OCI-LY7 (cell line): ENCODE results near the gene CRB1. TPM values are rescaled to one million over a fixed set of nuclear protein-coding genes. Genes with fewer than 3 reads are reported as not detected.

Experiments
- BruUV-seq: library from RNA; stranded (reverse); fragments of 400-500 nt; replicated peaks from 2 replicates; lab custom pipeline; 2021; lab: Mats Ljungman, UMichigan
- CTCF ChIA-PET: fragments of 300-600 bp; sonication (Branson Sonifier 250); formaldehyde crosslinking; loops from one replicate; lab custom pipeline; 2022; ENCODE audit warnings: antibody characterized with exemption; ENCODE audit not compliant: unreplicated experiment; lab: Charles Lee
- POLR2A ChIA-PET: fragments of 300-600 bp; sonication (Branson Sonifier 250); formaldehyde crosslinking; loops from one replicate; lab custom pipeline; 2022; ENCODE audit warnings: antibody characterized with exemption; lab: Charles Lee
- DNase-seq: peaks from one replicate; pipeline ENCODE4 v3.0.0-alpha.2; 2015; ENCODE audit warnings: low spot score
- H2AFZ ChIP-seq: fragments of 200-600 bp; sonication (generic), shearing (Covaris generic); 2 replicates; pipeline ENCODE4 v1.6.1; 2014; ENCODE audit warnings: mild to moderate bottlenecking, antibody characterized with exemption, low read length, moderate library complexity
- H3K27ac ChIP-seq: fragments of 200-600 bp; sonication (generic); 2 replicates; pipeline ENCODE4 v1.5.1; 2014; ENCODE audit warnings: mixed run types, low read depth, mild to moderate bottlenecking, moderate library complexity, low read length, inconsistent platforms; ENCODE audit not compliant: poor library complexity, severe bottlenecking
- H3K36me3 ChIP-seq: fragments of 200-600 bp; sonication (generic); 2 replicates; pipeline ENCODE4 v1.6.1; 2014; ENCODE audit warnings: mild to moderate bottlenecking, antibody characterized with exemption, low read length, moderate library complexity, mixed read lengths; ENCODE audit not compliant: insufficient read depth
- H3K4me1 ChIP-seq: fragments of 200-600 bp; sonication (generic); 2 replicates; pipeline ENCODE4 v1.5.1; 2014; ENCODE audit warnings: mild to moderate bottlenecking, low read length; ENCODE audit not compliant: insufficient read depth, poor library complexity, severe bottlenecking
- H3K4me2 ChIP-seq: fragments of 200-600 bp; sonication (generic); 2 replicates; pipeline ENCODE4 v1.6.1; 2014; ENCODE audit warnings: mild to moderate bottlenecking, low read length
- H3K4me3 ChIP-seq: fragments of 200-600 bp; sonication (generic); 2 replicates; pipeline ENCODE4 v1.5.1; 2014; ENCODE audit warnings: mild to moderate bottlenecking, low read depth, low read length; ENCODE audit not compliant: poor library complexity, severe bottlenecking
- H3K79me2 ChIP-seq: fragments of 200-600 bp; sonication (generic); 2 replicates; pipeline ENCODE4 v1.6.1; 2016; ENCODE audit warnings: low read depth, mild to moderate bottlenecking, low read length, moderate library complexity, mixed read lengths; ENCODE audit not compliant: insufficient read depth
- H3K9me2 ChIP-seq: fragments of 200-600 bp; sonication (generic); 2 replicates; pipeline ENCODE4 v1.6.1; 2016; ENCODE audit warnings: mild to moderate bottlenecking, low read length, mixed read lengths; ENCODE audit not compliant: insufficient read depth
- H3K9me3 ChIP-seq: fragments of 200-600 bp; sonication (generic); 2 replicates; pipeline ENCODE4 v1.6.1; 2014; ENCODE audit warnings: mild to moderate bottlenecking, mixed run types, low read length, mixed read lengths
- H4K20me1 ChIP-seq: fragments of 200-600 bp; sonication (generic); 2 replicates; pipeline ENCODE4 v1.6.1; 2014; ENCODE audit warnings: mild to moderate bottlenecking, antibody characterized with exemption, low read length, moderate library complexity, mixed read lengths; ENCODE audit not compliant: insufficient read depth
- EZH2phosphoT487 ChIP-seq: fragments of 200-600 bp; sonication (generic); IDR thresholded peaks from 2 replicates; pipeline ENCODE4 v1.6.1; 2018; ENCODE audit warnings: low read depth, borderline replicate concordance, mild to moderate bottlenecking, mixed run types, antibody characterized with exemption, low read length, moderate library complexity, mixed read lengths
- intact Hi-C: fragments of 100-400 bp; cut with micrococcal nuclease; formaldehyde crosslinking; loops from one replicate; pipeline ENCODE4 v1.10.0; 2022; ENCODE audit not compliant: unreplicated experiment
- total RNA-seq, 2 experiments: library from RNA; depleted of rRNA in 1 of 2; stranded (reverse); fragments of >200 nt in 1 of 2; shearing (Covaris generic) in 1 of 2; gene quantifications; 2 replicates each; pipeline ENCODE4 v1.2.3, GENCODE V29; 2014 to 2022
- TF ChIP-seq, protein P1 (sequence below): fragments of 200-600 bp; sonication (generic); conservative IDR thresholded peaks from 2 replicates; pipeline ENCODE4 v1.5.1; 2014; ENCODE audit warnings: mild to moderate bottlenecking, antibody characterized with exemption, low read length, moderate library complexity, mixed read lengths

CRB1 gene
- total RNA-seq, 2 experiments from 2014 or later, result 0.25 TPM; not detected in 1

DNA sequence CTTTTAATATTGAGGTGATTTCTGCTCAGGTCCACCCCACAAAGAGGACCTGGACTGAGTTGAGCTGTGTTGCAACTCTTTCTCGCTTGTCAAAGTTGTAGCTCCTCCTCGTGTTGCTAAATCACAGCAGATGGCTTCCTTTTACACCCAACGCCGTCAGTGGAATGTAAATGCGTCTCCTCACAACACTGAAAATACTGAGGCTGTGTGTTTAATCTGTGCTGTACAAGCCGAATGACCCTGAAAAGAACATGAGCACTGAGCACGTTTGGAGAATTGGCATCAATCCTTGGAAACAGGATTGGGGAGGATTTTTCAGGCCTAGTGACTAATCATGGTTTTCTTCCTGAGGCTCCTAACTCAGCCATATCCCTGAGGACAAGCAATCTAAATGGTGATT, 196.0 kb downstream of the CRB1 start:
- H3K36me3 ChIP-seq, result no peaks in the 10 kb centered on the region
- H3K4me2 ChIP-seq, result no peak overlapping the region
- H3K4me1 ChIP-seq, result no peaks in the 10 kb centered on the region
- H2AFZ ChIP-seq, result no peak overlapping the region
- no peaks in the 10 kb centered on the region for H3K9me3 ChIP-seq
- DNase-seq, result no peak
- ChIA-PET CTCF (no interaction called here), POLR2A (no interaction called here)
- no peaks in the 10 kb centered on the region for H3K9me2 ChIP-seq
- intact Hi-C loops, result no loop called here
- H3K79me2 ChIP-seq, result no peaks in the 10 kb centered on the region
- H3K27ac ChIP-seq, result no peak overlapping the region
- no peaks in the 10 kb centered on the region for H4K20me1 ChIP-seq
- TF ChIP-seq EZH2phosphoT487, result no peak
- no TSS peak for BruUV-seq
- H3K4me3 ChIP-seq, result no peak overlapping the region

DNA sequence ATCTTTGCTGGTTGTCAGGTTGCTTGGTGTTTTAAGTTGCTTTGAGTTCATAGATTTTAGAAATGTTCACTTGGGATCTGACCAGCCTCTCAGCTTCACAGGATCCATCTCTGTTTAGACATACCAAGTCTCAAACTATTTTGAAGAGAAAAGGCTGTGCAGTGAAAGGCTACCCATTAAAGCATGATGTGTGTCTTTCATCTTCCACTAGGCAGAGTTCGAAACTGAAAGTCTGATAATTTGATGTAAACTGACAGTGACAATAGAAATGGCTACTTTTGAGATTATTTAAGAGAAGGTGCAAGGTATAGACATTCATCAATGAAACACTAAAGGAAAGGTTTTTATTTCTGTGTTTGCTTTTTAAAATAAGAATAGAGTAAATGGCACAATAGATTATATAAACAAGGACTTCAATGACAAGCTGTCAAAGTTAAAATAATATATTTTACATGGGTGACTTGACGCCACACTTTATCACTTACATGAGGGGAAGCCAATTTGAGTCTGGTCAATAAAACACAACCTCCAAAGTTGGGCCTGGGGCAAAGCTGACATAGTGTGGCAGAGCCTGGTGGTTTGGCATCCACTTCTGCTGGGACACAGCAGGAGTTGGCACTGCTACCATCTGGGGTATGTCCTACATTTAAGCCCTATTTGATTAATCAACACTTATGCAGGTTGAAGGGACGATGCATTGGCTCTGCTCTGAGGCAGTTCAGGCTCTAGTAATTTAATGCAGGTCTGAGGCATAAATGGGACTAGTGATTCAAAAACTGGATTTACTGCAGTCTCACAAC, 197.7 kb downstream of the CRB1 start:
- ChIA-PET POLR2A (interaction anchor here (0.6 to 0.7 kb wide), 3 partner anchors 9 to 120 kb away, joined by 3 to 4 read pairs (median 3); no protein-coding TSS in a partner anchor), CTCF (no interaction called here)
- intact Hi-C loops, result no loop called here
- no peak overlapping the region for H2AFZ ChIP-seq
- no peaks in the 10 kb centered on the region for H3K9me3 ChIP-seq
- no peak for DNase-seq
- no peak overlapping the region for H3K4me3 ChIP-seq
- no peaks in the 10 kb centered on the region for H3K9me2 ChIP-seq
- no peak overlapping the region for H3K27ac ChIP-seq
- no peaks in the 10 kb centered on the region for H3K4me1 ChIP-seq
- H3K79me2 ChIP-seq, result no peaks in the 10 kb centered on the region
- no peaks in the 10 kb centered on the region for H4K20me1 ChIP-seq
- no TSS peak for BruUV-seq
- no peak overlapping the region for H3K4me2 ChIP-seq
- no peak for TF ChIP-seq EZH2phosphoT487
- TF ChIP-seq, protein P1, sequence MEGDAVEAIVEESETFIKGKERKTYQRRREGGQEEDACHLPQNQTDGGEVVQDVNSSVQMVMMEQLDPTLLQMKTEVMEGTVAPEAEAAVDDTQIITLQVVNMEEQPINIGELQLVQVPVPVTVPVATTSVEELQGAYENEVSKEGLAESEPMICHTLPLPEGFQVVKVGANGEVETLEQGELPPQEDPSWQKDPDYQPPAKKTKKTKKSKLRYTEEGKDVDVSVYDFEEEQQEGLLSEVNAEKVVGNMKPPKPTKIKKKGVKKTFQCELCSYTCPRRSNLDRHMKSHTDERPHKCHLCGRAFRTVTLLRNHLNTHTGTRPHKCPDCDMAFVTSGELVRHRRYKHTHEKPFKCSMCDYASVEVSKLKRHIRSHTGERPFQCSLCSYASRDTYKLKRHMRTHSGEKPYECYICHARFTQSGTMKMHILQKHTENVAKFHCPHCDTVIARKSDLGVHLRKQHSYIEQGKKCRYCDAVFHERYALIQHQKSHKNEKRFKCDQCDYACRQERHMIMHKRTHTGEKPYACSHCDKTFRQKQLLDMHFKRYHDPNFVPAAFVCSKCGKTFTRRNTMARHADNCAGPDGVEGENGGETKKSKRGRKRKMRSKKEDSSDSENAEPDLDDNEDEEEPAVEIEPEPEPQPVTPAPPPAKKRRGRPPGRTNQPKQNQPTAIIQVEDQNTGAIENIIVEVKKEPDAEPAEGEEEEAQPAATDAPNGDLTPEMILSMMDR, result no peak
- H3K36me3 ChIP-seq, result no peaks in the 10 kb centered on the region

DNA sequence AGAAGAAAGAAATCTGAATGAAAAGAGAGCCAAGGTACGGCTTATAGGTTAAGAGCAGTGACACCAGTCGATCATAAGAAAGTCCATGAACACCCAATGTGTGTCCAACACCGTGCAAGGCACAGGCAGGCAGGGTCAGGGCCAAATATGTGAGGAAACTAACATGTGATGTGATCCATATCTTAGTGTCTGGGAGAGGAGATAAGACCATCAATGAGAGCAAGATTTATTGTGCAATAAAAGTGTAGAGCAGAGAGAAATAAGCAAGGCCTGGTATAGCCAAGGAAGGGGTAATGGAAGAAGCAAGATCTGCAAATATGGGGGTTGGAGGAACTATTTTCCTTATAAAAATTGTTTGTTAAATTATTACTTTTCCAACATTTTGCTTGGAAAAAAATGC, 198.8 kb downstream of the CRB1 start:
- intact Hi-C loops, result no loop called here
- BruUV-seq, result no TSS peak
- Histone ChIP-seq H3K4me1 (no peaks in the 10 kb centered on the region), H3K27ac (no peak overlapping the region), H3K9me2 (no peaks in the 10 kb centered on the region), H3K79me2 (no peaks in the 10 kb centered on the region), H4K20me1 (no peaks in the 10 kb centered on the region), H3K9me3 (no peaks in the 10 kb centered on the region), H3K4me3 (no peak overlapping the region), H3K4me2 (no peak overlapping the region), H3K36me3 (no peaks in the 10 kb centered on the region), H2AFZ (no peak overlapping the region)
- ChIA-PET CTCF (no interaction called here), POLR2A (interaction anchor here (0.7 kb wide), 1 partner anchor 33 kb away, joined by 3 read pairs; no protein-coding TSS in a partner anchor)
- DNase-seq, result no peak
- TF ChIP-seq EZH2phosphoT487, result no peak
- TF ChIP-seq, protein P1, result no peak
